Activated CD8-positive, alpha-beta T cell treated with anti-CD3 and anti-CD28 coated beads, Interleukin-2, amount 10 ng/mL, durations not matched to agents 7 days and 5 days (primary cell): ENCODE data around the gene DLG2. TPM values are rescaled to one million over a fixed set of nuclear protein-coding genes. Genes with fewer than 3 reads are reported as not detected.

ENCODE experiments used
- ATAC-seq: fragments of 150-1000 bp; cut with Tn5 transposase; one replicate; pipeline ENCODE4 v1.10.0; 2021; ENCODE audit warnings: moderate library complexity
- CTCF ChIA-PET: fragments of 350-600 bp; sonication (Branson Sonifier 250); formaldehyde crosslinking; loops from one replicate; lab custom pipeline; 2021; ENCODE audit warnings: antibody characterized with exemption; lab: Charles Lee
- POLR2A ChIA-PET: fragments of 350-600 bp; sonication (Branson Sonifier 250); formaldehyde crosslinking; loops from one replicate; lab custom pipeline; 2021; ENCODE audit warnings: antibody characterized with exemption; lab: Charles Lee
- DNase-seq: peaks from one replicate; pipeline ENCODE4 v3.0.0-alpha.2; 2020
- H3K27ac Mint-ChIP-seq: one replicate; pipeline ENCODE4 v1.8.0; 2021; ENCODE audit warnings: mild to moderate bottlenecking, mixed read lengths
- H3K27me3 Mint-ChIP-seq: one replicate; pipeline ENCODE4 v1.8.0; 2021; ENCODE audit warnings: low read depth, mixed read lengths
- H3K36me3 Mint-ChIP-seq: one replicate; pipeline ENCODE4 v1.8.0; 2021; ENCODE audit warnings: low read depth, mixed read lengths
- H3K4me1 Mint-ChIP-seq: one replicate; pipeline ENCODE4 v1.8.0; 2021; ENCODE audit warnings: low read depth, mixed read lengths
- H3K4me3 Mint-ChIP-seq: one replicate; pipeline ENCODE4 v1.8.0; 2021; ENCODE audit warnings: mild to moderate bottlenecking, mixed read lengths
- H3K9me3 Mint-ChIP-seq: one replicate; pipeline ENCODE4 v1.8.0; 2022; ENCODE audit warnings: mixed read lengths; ENCODE audit not compliant: insufficient read depth
- total RNA-seq, 2 experiments: library from RNA; stranded (reverse); gene quantifications; one replicate each; pipeline ENCODE4 v1.2.3, GENCODE V29; 2021

The DLG2 gene
- total RNA-seq, 2 experiments from 2014 or later, result 1.3 to 1.6 TPM

- POLR2A ChIA-PET, result no interaction called here
- Mint-ChIP-seq H3K4me3 (no peak overlapping the region), H3K27me3 (no peaks in the 10 kb centered on the region), H3K9me3 (no peaks in the 10 kb centered on the region), H3K27ac (no peak overlapping the region), H3K36me3 (no peaks in the 10 kb centered on the region), H3K4me1 (no peaks in the 10 kb centered on the region)
- CTCF ChIA-PET, result no interaction called here
- no peak for ATAC-seq
- DNase-seq, result no peak
Measured at GRCh38 chr11:83908298-83908856, 1718.8 kb downstream of the DLG2 start.

DNA sequence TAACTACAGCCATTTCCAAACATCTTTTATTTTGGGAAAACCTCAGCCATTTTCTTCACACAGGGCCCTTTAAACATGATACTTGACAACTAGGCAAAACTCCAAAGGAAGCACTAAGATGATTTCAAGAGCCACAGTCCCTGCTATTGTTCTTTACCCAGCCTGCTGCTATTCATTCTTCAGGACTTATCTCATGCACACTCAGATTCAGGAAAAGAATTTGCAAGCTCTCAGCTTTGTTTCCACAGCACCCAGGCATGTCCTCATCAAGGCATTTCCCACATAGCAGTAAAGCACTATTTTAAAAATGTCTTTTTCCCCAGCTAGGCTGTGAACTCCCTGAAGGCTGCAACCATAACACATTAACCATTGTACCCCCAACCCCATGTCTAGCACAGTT lies 1731.6 kb downstream of the DLG2 start:
- Mint-ChIP-seq H3K27me3 (no peaks in the 10 kb centered on the region), H3K27ac (no peak overlapping the region)
- CTCF ChIA-PET, result no interaction called here

GRCh38 chr11:83881428-83881827 lies 1745.7 kb downstream of the DLG2 start:
- H3K27me3 Mint-ChIP-seq, result no peaks in the 10 kb centered on the region
- H3K4me1 Mint-ChIP-seq, result no peaks in the 10 kb centered on the region
- no peak overlapping the region for H3K27ac Mint-ChIP-seq
- H3K36me3 Mint-ChIP-seq, result no peaks in the 10 kb centered on the region
- H3K9me3 Mint-ChIP-seq, result peaks cover 5% of the 10 kb centered on the region
- no peak overlapping the region for H3K4me3 Mint-ChIP-seq
- ChIA-PET CTCF (no interaction called here), POLR2A (no interaction called here)
- DNase-seq (no peak), ATAC-seq (no peak)

More for the DNA sequence above, 1731.6 kb downstream of the DLG2 start:
- Mint-ChIP-seq H3K9me3 (peaks cover 4% of the 10 kb centered on the region), H3K4me3 (no peak overlapping the region), H3K36me3 (no peaks in the 10 kb centered on the region), H3K4me1 (no peaks in the 10 kb centered on the region)
- DNase-seq (no peak), ATAC-seq (no peak)
- POLR2A ChIA-PET, result no interaction called here

- Mint-ChIP-seq H3K9me3 (no peaks in the 10 kb centered on the region), H3K27ac (no peak overlapping the region), H3K27me3 (no peaks in the 10 kb centered on the region), H3K4me1 (no peaks in the 10 kb centered on the region), H3K4me3 (no peak overlapping the region), H3K36me3 (no peaks in the 10 kb centered on the region)
- ATAC-seq (no peak), DNase-seq (no peak)
- ChIA-PET CTCF (no interaction called here), POLR2A (no interaction called here)
Measured at GRCh38 chr11:83871054-83871453, 1756.1 kb downstream of the DLG2 start.

GRCh38 chr11:83866655-83867054 lies 1760.5 kb downstream of the DLG2 start:
- CTCF ChIA-PET, result no interaction called here

GRCh38 chr11:83865636-83866461 lies 1761.3 kb downstream of the DLG2 start:
- peaks cover 3% of the 10 kb centered on the region for H3K9me3 Mint-ChIP-seq
- H3K27ac Mint-ChIP-seq, result no peak overlapping the region
- H3K36me3 Mint-ChIP-seq, result no peaks in the 10 kb centered on the region
- no peak for DNase-seq
- CTCF ChIA-PET, result no interaction called here
- no peak for ATAC-seq
- POLR2A ChIA-PET, result no interaction called here
- no peak overlapping the region for H3K4me3 Mint-ChIP-seq
- H3K27me3 Mint-ChIP-seq, result no peaks in the 10 kb centered on the region
- no peaks in the 10 kb centered on the region for H3K4me1 Mint-ChIP-seq

More at GRCh38 chr11:83866655-83867054, 1760.5 kb downstream of the DLG2 start:
- POLR2A ChIA-PET, result no interaction called here
- no peak overlapping the region for H3K27ac Mint-ChIP-seq
- H3K27me3 Mint-ChIP-seq, result no peaks in the 10 kb centered on the region
- ATAC-seq (no peak), DNase-seq (no peak)
- no peak overlapping the region for H3K4me3 Mint-ChIP-seq
- H3K9me3 Mint-ChIP-seq, result no peaks in the 10 kb centered on the region
- no peaks in the 10 kb centered on the region for H3K4me1 Mint-ChIP-seq
- no peaks in the 10 kb centered on the region for H3K36me3 Mint-ChIP-seq

DNA sequence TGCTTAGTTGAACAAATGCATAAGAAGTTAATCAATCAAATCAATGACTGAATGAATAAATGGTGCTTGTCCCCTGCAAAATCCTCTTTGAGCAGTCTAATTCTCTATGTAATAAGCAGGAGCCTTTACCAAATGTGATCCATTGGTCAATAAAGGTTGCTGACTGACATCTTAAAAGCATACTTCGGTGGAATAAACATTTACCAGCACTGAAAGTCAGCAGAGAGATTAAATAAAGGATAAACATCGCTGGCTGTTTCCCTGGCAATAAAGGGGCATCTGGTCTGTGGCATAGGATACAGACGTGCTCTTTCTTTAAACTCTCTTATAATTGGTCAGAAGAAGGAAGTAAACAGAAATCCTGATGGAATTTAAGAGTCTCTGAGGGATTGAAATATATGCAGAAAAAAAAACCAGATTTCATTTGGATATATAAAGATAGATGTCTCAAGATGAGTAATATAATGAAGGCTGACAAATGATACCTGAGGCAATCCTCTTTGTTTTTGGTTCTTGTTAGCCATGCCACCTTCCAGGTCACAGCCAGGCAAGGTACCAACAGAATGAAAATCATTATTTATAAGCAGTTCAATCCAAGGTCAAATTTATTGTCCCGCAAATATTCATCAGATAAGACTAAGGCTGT lies 1762.6 kb downstream of the DLG2 start:
- ATAC-seq, result no peak
- POLR2A ChIA-PET, result no interaction called here

GRCh38 chr11:83863272-83863671 lies 1763.9 kb downstream of the DLG2 start:
- peaks cover 4% of the 10 kb centered on the region for H3K9me3 Mint-ChIP-seq

More for the DNA sequence above, 1762.6 kb downstream of the DLG2 start:
- no peaks in the 10 kb centered on the region for H3K36me3 Mint-ChIP-seq
- CTCF ChIA-PET, result no interaction called here
- H3K9me3 Mint-ChIP-seq, result peaks cover 4% of the 10 kb centered on the region
- no peak for DNase-seq
- H3K27me3 Mint-ChIP-seq, result no peaks in the 10 kb centered on the region
- H3K4me3 Mint-ChIP-seq, result no peak overlapping the region
- no peak overlapping the region for H3K27ac Mint-ChIP-seq
- no peaks in the 10 kb centered on the region for H3K4me1 Mint-ChIP-seq

DNA sequence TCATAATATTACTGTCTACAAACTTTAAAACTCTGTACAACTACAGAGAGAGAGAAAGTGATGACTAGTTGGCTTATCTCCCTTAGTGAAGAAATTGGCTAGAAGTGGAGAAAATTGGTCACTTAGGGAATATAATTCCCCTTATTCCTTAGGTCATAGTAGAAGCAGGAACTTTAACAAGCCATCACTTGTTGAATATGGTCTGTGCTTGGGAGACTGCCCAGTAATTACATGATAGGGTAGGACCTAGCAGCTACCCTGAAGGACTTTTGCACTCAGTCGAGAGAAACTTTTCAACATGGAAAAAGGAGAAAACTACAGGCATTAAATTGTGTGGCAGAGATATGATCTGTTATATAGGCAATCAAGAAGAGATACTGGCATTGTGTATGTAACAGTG lies 1764.5 kb downstream of the DLG2 start:
- CTCF ChIA-PET, result no interaction called here
- H3K4me3 Mint-ChIP-seq, result no peak overlapping the region
- POLR2A ChIA-PET, result no interaction called here
- H3K27ac Mint-ChIP-seq, result no peak overlapping the region
- DNase-seq, result no peak
- no peaks in the 10 kb centered on the region for H3K36me3 Mint-ChIP-seq
- ATAC-seq, result no peak
- no peaks in the 10 kb centered on the region for H3K4me1 Mint-ChIP-seq
- H3K27me3 Mint-ChIP-seq, result no peaks in the 10 kb centered on the region
- H3K9me3 Mint-ChIP-seq, result peaks cover 5% of the 10 kb centered on the region

More at GRCh38 chr11:83863272-83863671, 1763.9 kb downstream of the DLG2 start:
- H3K4me1 Mint-ChIP-seq, result no peaks in the 10 kb centered on the region
- ChIA-PET CTCF (no interaction called here), POLR2A (no interaction called here)
- no peaks in the 10 kb centered on the region for H3K36me3 Mint-ChIP-seq
- ATAC-seq (no peak), DNase-seq (no peak)
- H3K27ac Mint-ChIP-seq, result no peak overlapping the region
- no peak overlapping the region for H3K4me3 Mint-ChIP-seq
- H3K27me3 Mint-ChIP-seq, result no peaks in the 10 kb centered on the region

GRCh38 chr11:83862033-83862432 lies 1765.1 kb downstream of the DLG2 start:
- no peak for DNase-seq
- no peaks in the 10 kb centered on the region for H3K36me3 Mint-ChIP-seq
- CTCF ChIA-PET, result no interaction called here

GRCh38 chr11:83858694-83859093 lies 1768.5 kb downstream of the DLG2 start:
- ChIA-PET CTCF (no interaction called here), POLR2A (no interaction called here)
- H3K4me1 Mint-ChIP-seq, result no peaks in the 10 kb centered on the region

More at GRCh38 chr11:83862033-83862432, 1765.1 kb downstream of the DLG2 start:
- no peaks in the 10 kb centered on the region for H3K4me1 Mint-ChIP-seq
- ATAC-seq, result no peak
- H3K27me3 Mint-ChIP-seq, result no peaks in the 10 kb centered on the region
- H3K4me3 Mint-ChIP-seq, result no peak overlapping the region
- POLR2A ChIA-PET, result no interaction called here
- no peak overlapping the region for H3K27ac Mint-ChIP-seq
- peaks cover 9% of the 10 kb centered on the region for H3K9me3 Mint-ChIP-seq

DNA sequence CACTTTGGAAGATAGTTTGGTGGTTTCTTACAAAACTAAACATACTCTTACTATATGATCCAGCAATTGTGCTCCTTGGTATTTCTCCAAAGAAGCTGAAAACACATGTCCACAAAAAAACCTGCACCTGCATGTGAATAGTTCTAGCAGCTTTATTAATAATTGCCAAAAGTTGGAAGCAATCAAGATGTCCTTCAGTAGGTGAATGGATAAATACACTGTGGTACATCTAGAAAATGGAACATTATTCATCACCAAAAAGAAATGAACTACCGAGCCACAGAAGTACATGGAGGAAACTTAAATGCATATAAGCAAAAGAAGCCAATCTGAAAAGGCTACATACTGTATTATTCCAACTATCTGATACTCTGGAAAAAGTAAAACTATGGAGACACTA lies 1771.9 kb downstream of the DLG2 start:
- DNase-seq (no peak), ATAC-seq (no peak)
- ChIA-PET CTCF (no interaction called here), POLR2A (no interaction called here)
- no peaks in the 10 kb centered on the region for H3K27me3 Mint-ChIP-seq
- H3K4me3 Mint-ChIP-seq, result no peak overlapping the region
- no peak overlapping the region for H3K27ac Mint-ChIP-seq
- no peaks in the 10 kb centered on the region for H3K36me3 Mint-ChIP-seq
- no peaks in the 10 kb centered on the region for H3K4me1 Mint-ChIP-seq
- H3K9me3 Mint-ChIP-seq, result peaks cover 5% of the 10 kb centered on the region

More at GRCh38 chr11:83858694-83859093, 1768.5 kb downstream of the DLG2 start:
- no peak for DNase-seq
- H3K36me3 Mint-ChIP-seq, result no peaks in the 10 kb centered on the region
- H3K4me3 Mint-ChIP-seq, result no peak overlapping the region
- no peak for ATAC-seq
- no peak overlapping the region for H3K27ac Mint-ChIP-seq
- no peaks in the 10 kb centered on the region for H3K27me3 Mint-ChIP-seq
- H3K9me3 Mint-ChIP-seq, result peaks cover 9% of the 10 kb centered on the region
